ENCODE measurements around the gene HLA-DPB1.

The HLA-DPB1 gene

GRCh38 chr6:33073431-33073871, 2.3 kb upstream of the HLA-DPB1 start, which contains the start of gene HLA-DPA1:
TSS of gene HLA-DPA1 (minus strand) at chr6:33073649.
- Histone ChIP-seq H3K4me3 (replicated peaks; ENCODE audit: low read depth, low read length) (peak within 1 kb of the TSS; percentile 78), H3K36me3 (ENCODE audit: control insufficient read depth, insufficient read depth, low read length) (peaks cover 12% of the 10 kb centered on the region), H3K27me3 (replicated peaks; ENCODE audit: control insufficient read depth, insufficient read depth, low read length) (no peaks in the 10 kb centered on the region)
- peak; percentile 79 for DNase-seq (ENCODE audit: extremely low read depth, insufficient read length)
- no peak for TF ChIP-seq CTCF (IDR thresholded peaks at IDR 0.05; ENCODE audit: insufficient read depth, low read length, poor library complexity, severe bottlenecking)

GRCh38 chr6:33075208-33075567, 602 bp upstream of the HLA-DPB1 start:
- Histone ChIP-seq H3K4me3 (replicated peaks; ENCODE audit: low read depth, low read length) (peak overlapping the region; percentile 51), H3K27me3 (replicated peaks; ENCODE audit: control insufficient read depth, insufficient read depth, low read length) (no peaks in the 10 kb centered on the region), H3K36me3 (ENCODE audit: control insufficient read depth, insufficient read depth, low read length) (peaks cover 3% of the 10 kb centered on the region; the same call in 1 of the 2 replicates)
- TF ChIP-seq CTCF (IDR thresholded peaks at IDR 0.05; ENCODE audit: insufficient read depth, low read length, poor library complexity, severe bottlenecking) = no peak
- no peak for DNase-seq (ENCODE audit: extremely low read depth, insufficient read length)

- Histone ChIP-seq H3K4me3 (replicated peaks; ENCODE audit: low read depth, low read length) (peak overlapping the region; percentile 68), H3K36me3 (ENCODE audit: control insufficient read depth, insufficient read depth, low read length) (peaks cover 9% of the 10 kb centered on the region), H3K27me3 (replicated peaks; ENCODE audit: control insufficient read depth, insufficient read depth, low read length) (no peaks in the 10 kb centered on the region)
- DNase-seq (ENCODE audit: extremely low read depth, insufficient read length) = no peak
- no peak for TF ChIP-seq CTCF (IDR thresholded peaks at IDR 0.05; ENCODE audit: insufficient read depth, low read length, poor library complexity, severe bottlenecking)
Measured at GRCh38 chr6:33076406-33076934, 680 bp downstream of the HLA-DPB1 start.

- no peaks in the 10 kb centered on the region for H3K27me3 ChIP-seq (replicated peaks; ENCODE audit: control insufficient read depth, insufficient read depth, low read length)
- no peak for DNase-seq (ENCODE audit: extremely low read depth, insufficient read length)
- H3K36me3 ChIP-seq (ENCODE audit: control insufficient read depth, insufficient read depth, low read length) = peaks cover 14% of the 10 kb centered on the region
- TF ChIP-seq CTCF (IDR thresholded peaks at IDR 0.05; ENCODE audit: insufficient read depth, low read length, poor library complexity, severe bottlenecking) = peak; percentile 17
- peak overlapping the region; percentile 57 for H3K4me3 ChIP-seq (replicated peaks; ENCODE audit: low read depth, low read length)
Measured at GRCh38 chr6:33077908-33078307, 2.1 kb downstream of the HLA-DPB1 start.

GRCh38 chr6:33078442-33078841, 2.7 kb downstream of the HLA-DPB1 start:
- H3K4me3 ChIP-seq (replicated peaks; ENCODE audit: low read depth, low read length) = peak overlapping the region; percentile 57

More at GRCh38 chr6:33078442-33078841, 2.7 kb downstream of the HLA-DPB1 start:
- H3K36me3 ChIP-seq (ENCODE audit: control insufficient read depth, insufficient read depth, low read length) = peaks cover 14% of the 10 kb centered on the region
- no peaks in the 10 kb centered on the region for H3K27me3 ChIP-seq (replicated peaks; ENCODE audit: control insufficient read depth, insufficient read depth, low read length)
- TF ChIP-seq CTCF (IDR thresholded peaks at IDR 0.05; ENCODE audit: insufficient read depth, low read length, poor library complexity, severe bottlenecking) = no peak
- no peak for DNase-seq (ENCODE audit: extremely low read depth, insufficient read length)

Data from GM06990 (cell line).